Muscle layer of duodenum (tissue), 2 donors: ENCODE results near the gene KRTAP4-9.
"Not testable (repeated sequence)": the region's sequence is repeated elsewhere in the genome, so short reads cannot be mapped to it uniquely, and the experiment has no call there.

Experiments
- H3K27ac ChIP-seq: one replicate; pipeline ENCODE4 v1.7.0; 2013; ENCODE audit warnings: mild to moderate bottlenecking, low read length
- H3K27me3 ChIP-seq: one replicate; pipeline ENCODE4 v1.7.0; 2013; ENCODE audit warnings: low read depth, mild to moderate bottlenecking, control low read depth, low read length
- H3K36me3 ChIP-seq, 2 donors: one replicate each; pipeline ENCODE4 v1.7.0; 2013; ENCODE audit warnings: low read length in 2 of 2, control low read depth in 1 of 2, mild to moderate bottlenecking in 1 of 2; ENCODE audit not compliant: insufficient read depth in 2 of 2, control insufficient read depth in 1 of 2
- H3K4me1 ChIP-seq, 2 donors: one replicate each; pipeline ENCODE4 v1.7.0; 2013; ENCODE audit warnings: low read length in 2 of 2, mild to moderate bottlenecking in 2 of 2, control low read depth in 1 of 2, moderate library complexity in 1 of 2; ENCODE audit not compliant: insufficient read depth in 2 of 2, control insufficient read depth in 1 of 2
- H3K4me3 ChIP-seq, 2 donors: one replicate each; pipeline ENCODE4 v1.7.0; 2013; ENCODE audit warnings: low read length in 2 of 2, low read depth in 1 of 2, mild to moderate bottlenecking in 1 of 2
- H3K9me3 ChIP-seq, 2 donors: one replicate each; pipeline ENCODE4 v1.7.0; 2013; ENCODE audit warnings: low read length in 2 of 2, control low read depth in 1 of 2, mild to moderate bottlenecking in 1 of 2; ENCODE audit not compliant: control insufficient read depth in 1 of 2
- donor health status: healthy.

The KRTAP4-9 gene

GRCh38 chr17:41119696-41120690 lies 14.8 kb downstream of the KRTAP4-9 start:
- not testable (repeated sequence) for H3K4me1 ChIP-seq, H3K36me3 ChIP-seq, H3K9me3 ChIP-seq, H3K27me3 ChIP-seq, H3K27ac ChIP-seq, H3K4me3 ChIP-seq

- H3K9me3 ChIP-seq = no peaks in the 10 kb centered on the region
These were observed 16.6 kb downstream of the KRTAP4-9 start for GRCh38 chr17:41121742-41122141.

GRCh38 chr17:41123292-41123990 lies 18.3 kb downstream of the KRTAP4-9 start:
- H3K27me3 ChIP-seq, H3K36me3 ChIP-seq, H3K27ac ChIP-seq, H3K4me1 ChIP-seq, H3K9me3 ChIP-seq, H3K4me3 ChIP-seq: not testable (repeated sequence)

More at GRCh38 chr17:41121742-41122141, 16.6 kb downstream of the KRTAP4-9 start:
- no peaks in the 10 kb centered on the region for H3K27me3 ChIP-seq
- H3K4me3 ChIP-seq = no peak overlapping the region
- H3K4me1 ChIP-seq = no peaks in the 10 kb centered on the region
- no peak overlapping the region for H3K27ac ChIP-seq
- H3K36me3 ChIP-seq = no peaks in the 10 kb centered on the region

GRCh38 chr17:41123991-41124371 lies 18.8 kb downstream of the KRTAP4-9 start, which contains the start of gene KRTAP4-12:
TSS of gene KRTAP4-12 (minus strand) at chr17:41124182. CDS start at chr17:41124122, 60 bp downstream.
- not testable (repeated sequence) for H3K36me3 ChIP-seq, H3K4me3 ChIP-seq, H3K9me3 ChIP-seq, H3K27me3 ChIP-seq, H3K27ac ChIP-seq, H3K4me1 ChIP-seq

- Histone ChIP-seq H3K27me3 (no peaks in the 10 kb centered on the region), H3K4me1 (no peaks in the 10 kb centered on the region), H3K4me3 (no peak overlapping the region), H3K27ac (no peak overlapping the region), H3K9me3 (no peaks in the 10 kb centered on the region), H3K36me3 (no peaks in the 10 kb centered on the region)
These were observed 19.9 kb downstream of the KRTAP4-9 start for GRCh38 chr17:41125064-41125463.

GRCh38 chr17:41126412-41126811 lies 21.2 kb downstream of the KRTAP4-9 start:
- Histone ChIP-seq H3K27me3 (no peaks in the 10 kb centered on the region), H3K4me3 (no peak overlapping the region), H3K27ac (no peak overlapping the region), H3K9me3 (no peaks in the 10 kb centered on the region), H3K4me1 (no peaks in the 10 kb centered on the region), H3K36me3 (no peaks in the 10 kb centered on the region)

- Histone ChIP-seq H3K36me3 (no peaks in the 10 kb centered on the region), H3K4me1 (no peaks in the 10 kb centered on the region)
These were observed 22.2 kb downstream of the KRTAP4-9 start for GRCh38 chr17:41127371-41127770.

GRCh38 chr17:41131979-41132378 lies 26.8 kb downstream of the KRTAP4-9 start:
- no peaks in the 10 kb centered on the region for H3K36me3 ChIP-seq
- no peak overlapping the region for H3K4me3 ChIP-seq
- H3K27me3 ChIP-seq = no peaks in the 10 kb centered on the region
- H3K4me1 ChIP-seq = no peaks in the 10 kb centered on the region
- no peaks in the 10 kb centered on the region for H3K9me3 ChIP-seq
- H3K27ac ChIP-seq = no peak overlapping the region

More at GRCh38 chr17:41127371-41127770, 22.2 kb downstream of the KRTAP4-9 start:
- H3K27me3 ChIP-seq = no peaks in the 10 kb centered on the region
- no peak overlapping the region for H3K4me3 ChIP-seq
- H3K9me3 ChIP-seq = no peaks in the 10 kb centered on the region
- no peak overlapping the region for H3K27ac ChIP-seq

- H3K36me3 ChIP-seq = no peaks in the 10 kb centered on the region
- H3K9me3 ChIP-seq = no peaks in the 10 kb centered on the region
- H3K4me3 ChIP-seq = no peak overlapping the region
- no peaks in the 10 kb centered on the region for H3K4me1 ChIP-seq
- H3K27ac ChIP-seq = no peak overlapping the region
- H3K27me3 ChIP-seq = no peaks in the 10 kb centered on the region
These were observed 28.9 kb downstream of the KRTAP4-9 start for GRCh38 chr17:41133880-41134735.

GRCh38 chr17:41139865-41140264 lies 34.7 kb downstream of the KRTAP4-9 start:
- H3K4me1 ChIP-seq, H3K27me3 ChIP-seq, H3K27ac ChIP-seq, H3K36me3 ChIP-seq, H3K4me3 ChIP-seq: not testable (repeated sequence)
- H3K9me3 ChIP-seq = peaks cover 5 to 23% of the 10 kb centered on the region in 2 donors
